ENCODE data around the gene NTN1. TPM values are rescaled to one million over a fixed set of nuclear protein-coding genes. Genes with fewer than 3 reads are reported as not detected.

Gene NTN1
- polyA plus RNA-seq, 1 experiment = 0.05 TPM

GRCh38 chr17:9251273-9251672, 230.0 kb downstream of the NTN1 start:
- CTCF ChIA-PET = interaction anchor here (0.5 kb wide), 1 partner anchor 97 kb away, joined by 6 read pairs; no protein-coding TSS in a partner anchor
- POLR2A ChIA-PET = interaction anchor here (0.6 kb wide), 1 partner anchor 64 kb away, joined by 4 read pairs; no protein-coding TSS in a partner anchor
- DNase-seq (ENCODE audit: low read depth, low spot score) = no peak

GRCh38 chr17:9253308-9253707, 232.0 kb downstream of the NTN1 start:
- no peak for DNase-seq (ENCODE audit: low read depth, low spot score)
- no peaks in the 10 kb centered on the region for H3K27me3 ChIP-seq (ENCODE audit: control insufficient read depth, insufficient read depth, low read length)
- no peak overlapping the region for H3K27ac ChIP-seq (ENCODE audit: low read depth, low read length)
- CTCF ChIA-PET = no interaction called here
- no peak overlapping the region for H3K4me3 ChIP-seq (ENCODE audit: low read depth, low read length)
- TF ChIP-seq CTCF (IDR thresholded peaks at IDR 0.05; ENCODE audit: low read depth, low read length) = no peak
- H3K9me3 ChIP-seq (ENCODE audit: control insufficient read depth, insufficient read depth, low read length) = no peaks in the 10 kb centered on the region; the same call in 1 of the 2 replicates
- POLR2A ChIA-PET = no interaction called here

More at GRCh38 chr17:9251273-9251672, 230.0 kb downstream of the NTN1 start:
- no peaks in the 10 kb centered on the region; the same call in 1 of the 2 replicates for H3K9me3 ChIP-seq (ENCODE audit: control insufficient read depth, insufficient read depth, low read length)
- H3K27ac ChIP-seq (ENCODE audit: low read depth, low read length) = no peak overlapping the region
- no peaks in the 10 kb centered on the region for H3K27me3 ChIP-seq (ENCODE audit: control insufficient read depth, insufficient read depth, low read length)
- no peak overlapping the region for H3K4me3 ChIP-seq (ENCODE audit: low read depth, low read length)
- TF ChIP-seq CTCF (IDR thresholded peaks at IDR 0.05; ENCODE audit: low read depth, low read length) = no peak

GRCh38 chr17:9254841-9255240, 233.5 kb downstream of the NTN1 start:
- no peak for TF ChIP-seq CTCF (IDR thresholded peaks at IDR 0.05; ENCODE audit: low read depth, low read length)
- H3K9me3 ChIP-seq (ENCODE audit: control insufficient read depth, insufficient read depth, low read length) = no peaks in the 10 kb centered on the region; the same call in 1 of the 2 replicates
- H3K27me3 ChIP-seq (ENCODE audit: control insufficient read depth, insufficient read depth, low read length) = no peaks in the 10 kb centered on the region
- no peak overlapping the region for H3K4me3 ChIP-seq (ENCODE audit: low read depth, low read length)
- ChIA-PET CTCF (no interaction called here), POLR2A (no interaction called here)
- H3K27ac ChIP-seq (ENCODE audit: low read depth, low read length) = no peak overlapping the region
- DNase-seq (ENCODE audit: low read depth, low spot score) = no peak

GRCh38 chr17:9255833-9256232, 234.5 kb downstream of the NTN1 start:
- H3K9me3 ChIP-seq (ENCODE audit: control insufficient read depth, insufficient read depth, low read length) = no peaks in the 10 kb centered on the region; the same call in 1 of the 2 replicates
- DNase-seq (ENCODE audit: low read depth, low spot score) = no peak
- no peaks in the 10 kb centered on the region for H3K27me3 ChIP-seq (ENCODE audit: control insufficient read depth, insufficient read depth, low read length)
- ChIA-PET POLR2A (no interaction called here), CTCF (interaction anchor here (1.2 kb wide), 1 partner anchor 13 kb away, joined by 5 read pairs; no protein-coding TSS in a partner anchor)
- TF ChIP-seq CTCF (IDR thresholded peaks at IDR 0.05; ENCODE audit: low read depth, low read length) = no peak
- H3K4me3 ChIP-seq (ENCODE audit: low read depth, low read length) = no peak overlapping the region
- no peak overlapping the region for H3K27ac ChIP-seq (ENCODE audit: low read depth, low read length)

GRCh38 chr17:9256361-9256750, 235.0 kb downstream of the NTN1 start:
- CTCF ChIA-PET = interaction anchor here (0.7 to 1.2 kb wide), 2 partner anchors 12 to 90 kb away, joined by 3 to 5 read pairs; no protein-coding TSS in a partner anchor

More at GRCh38 chr17:9256361-9256750, 235.0 kb downstream of the NTN1 start:
- TF ChIP-seq CTCF (IDR thresholded peaks at IDR 0.05; ENCODE audit: low read depth, low read length) = no peak
- no peak overlapping the region for H3K27ac ChIP-seq (ENCODE audit: low read depth, low read length)
- no peaks in the 10 kb centered on the region for H3K27me3 ChIP-seq (ENCODE audit: control insufficient read depth, insufficient read depth, low read length)
- H3K4me3 ChIP-seq (ENCODE audit: low read depth, low read length) = no peak overlapping the region
- no peaks in the 10 kb centered on the region; the same call in 1 of the 2 replicates for H3K9me3 ChIP-seq (ENCODE audit: control insufficient read depth, insufficient read depth, low read length)
- POLR2A ChIA-PET = no interaction called here
- no peak for DNase-seq (ENCODE audit: low read depth, low spot score)
